Gastrocnemius medialis (tissue), 4 donors: ENCODE data around the gene SNTG2.

Experiments
- CTCF ChIP-seq, 5 experiments: fragments of 450-650 bp in 3 of 5; fragments of 200-600 bp in 2 of 5; sonication (generic) in 2 of 5; IDR thresholded peaks in 4 of 5; conservative IDR thresholded peaks in 1 of 5; 1 replicate in 4 of 5; 2 replicates in 1 of 5; pipeline ENCODE4 v1.5.1; 2016 to 2019; ENCODE audit warnings: antibody characterized with exemption in 5 of 5, mild to moderate bottlenecking in 3 of 5, moderate library complexity in 3 of 5
- POLR2A ChIP-seq, 2 donors: fragments of 450-650 bp; IDR thresholded peaks; one replicate each; pipeline ENCODE4 v1.6.1; 2017; ENCODE audit warnings: antibody characterized with exemption in 2 of 2, mild to moderate bottlenecking in 2 of 2, moderate library complexity in 2 of 2

- TF ChIP-seq CTCF (IDR thresholded peaks at IDR 0.05 in 4 of 5, conservative IDR thresholded peaks at IDR 0.05 in 1 of 5) (no peak), POLR2A (IDR thresholded peaks at IDR 0.05) (no peak)
Measured at GRCh38 chr2:1256632-1257324, 306.1 kb downstream of the SNTG2 start.
